B cell (primary cell): ENCODE results near the gene HMCN1. TPM values are rescaled to one million over a fixed set of nuclear protein-coding genes. Genes with fewer than 3 reads are reported as not detected.

Experiments used
- ATAC-seq: fragments of 200-7000 bp; cut with Tn5 transposase; one replicate; pipeline ENCODE4 v1.10.0; 2021; ENCODE audit warnings: low read depth, mild to moderate bottlenecking, moderate number of reproducible peaks, moderate library complexity
- CTCF ChIA-PET: fragments of 350-600 bp; sonication (Branson Sonifier 250); formaldehyde crosslinking; loops from one replicate; lab custom pipeline; 2021; ENCODE audit warnings: antibody characterized with exemption, inconsistent platforms; lab: Charles Lee
- POLR2A ChIA-PET: fragments of 350-600 bp; sonication (Branson Sonifier 250); formaldehyde crosslinking; loops from one replicate; lab custom pipeline; 2021; ENCODE audit warnings: antibody characterized with exemption; lab: Charles Lee
- DNase-seq: peaks from one replicate; pipeline ENCODE4 v3.0.0; 2013
- H2AFZ ChIP-seq: 2 replicates; pipeline ENCODE4 v1.6.1; 2012; ENCODE audit warnings: mild to moderate bottlenecking, low read depth, low read length; ENCODE audit not compliant: insufficient read depth, poor library complexity, severe bottlenecking
- H3K27ac ChIP-seq, 2 donors: 1 replicate in 1 of 2; 2 replicates in 1 of 2; pipeline ENCODE4 v1.5.1; 2012 to 2013; ENCODE audit warnings: low read length in 2 of 2, mild to moderate bottlenecking in 2 of 2, moderate library complexity in 1 of 2
- H3K27me3 ChIP-seq, 4 experiments: fragments of 200-600 bp in 1 of 4; sonication (generic) in 1 of 4; replicated peaks in 1 of 4; 1 replicate in 2 of 4; 2 replicates in 2 of 4; pipeline versions ENCODE4 v1.6.1 to v1.7.0; 2013 to 2016; ENCODE audit warnings: low read length in 3 of 4, mild to moderate bottlenecking in 2 of 4, mixed read lengths in 1 of 4, moderate library complexity in 1 of 4; ENCODE audit not compliant: insufficient read depth in 4 of 4, control insufficient read depth in 3 of 4; ENCODE audit errors: control extremely low read depth in 1 of 4
- H3K36me3 ChIP-seq, 2 experiments: replicated peaks in 1 of 2; 1 replicate in 1 of 2; 2 replicates in 1 of 2; pipeline versions ENCODE4 v1.6.1 to v1.7.1; 2013; ENCODE audit warnings: low read length in 1 of 2; ENCODE audit not compliant: insufficient read depth in 2 of 2, control insufficient read depth in 1 of 2; ENCODE audit errors: control extremely low read depth in 1 of 2, extremely low read depth in 1 of 2
- H3K4me1 ChIP-seq, 2 donors: fragments of 200-600 bp in 1 of 2; sonication (generic) in 1 of 2; 1 replicate in 1 of 2; 2 replicates in 1 of 2; pipeline versions ENCODE4 v1.5.1 to v1.6.1; 2013 to 2017; ENCODE audit warnings: low read length in 2 of 2; ENCODE audit not compliant: control insufficient read depth in 2 of 2, insufficient read depth in 2 of 2
- H3K4me2 ChIP-seq: replicated peaks from 2 replicates; pipeline ENCODE3; 2012; ENCODE audit warnings: mild to moderate bottlenecking, low read depth, low read length; ENCODE audit not compliant: poor library complexity, severe bottlenecking
- H3K4me3 ChIP-seq, 5 experiments: fragments of 200-600 bp in 1 of 5; sonication (generic) in 1 of 5; 1 replicate in 3 of 5; 2 replicates in 2 of 5; pipeline versions ENCODE4 v1.5.1 to v1.7.0; 2011 to 2016; ENCODE audit warnings: low read length in 4 of 5, mild to moderate bottlenecking in 4 of 5, low read depth in 2 of 5, control low read depth in 1 of 5, moderate library complexity in 1 of 5; ENCODE audit not compliant: insufficient read depth in 1 of 5; ENCODE audit errors: control extremely low read depth in 1 of 5, extremely low read depth in 1 of 5
- H3K79me2 ChIP-seq: fragments of 200-600 bp; sonication (generic); one replicate; pipeline ENCODE4 v1.6.0; 2016; ENCODE audit warnings: low read length; ENCODE audit not compliant: control insufficient read depth, insufficient read depth
- H3K9ac ChIP-seq: fragments of 200-600 bp; sonication (generic); 2 replicates; pipeline ENCODE4 v1.6.1; 2017; ENCODE audit warnings: mild to moderate bottlenecking, low read length, moderate library complexity
- H3K9me3 ChIP-seq, 3 donors: one replicate each; pipeline versions ENCODE4 v1.6.1 to v1.7.1; 2013; ENCODE audit warnings: low read length in 2 of 3; ENCODE audit not compliant: control insufficient read depth in 2 of 3, insufficient read depth in 1 of 3; ENCODE audit errors: control extremely low read depth in 1 of 3
- H4K20me1 ChIP-seq: 2 replicates; pipeline ENCODE4 v1.6.0; 2012; ENCODE audit warnings: mild to moderate bottlenecking, low read length; ENCODE audit not compliant: insufficient read depth, control insufficient read depth, poor library complexity, severe bottlenecking
- H3K27ac Mint-ChIP-seq: one replicate; pipeline ENCODE4 v1.8.0; 2021; ENCODE audit warnings: mixed read lengths
- H3K27me3 Mint-ChIP-seq: one replicate; pipeline ENCODE4 v1.8.0; 2021; ENCODE audit warnings: mixed read lengths
- H3K4me1 Mint-ChIP-seq: one replicate; pipeline ENCODE4 v1.8.0; 2021; ENCODE audit warnings: mixed read lengths
- H3K4me3 Mint-ChIP-seq: one replicate; pipeline ENCODE4 v1.8.0; 2021; ENCODE audit warnings: mixed read lengths
- H3K9me3 Mint-ChIP-seq: one replicate; pipeline ENCODE4 v1.8.0; 2022; ENCODE audit warnings: mixed read lengths; ENCODE audit not compliant: insufficient read depth
- EZH2 ChIP-seq: IDR thresholded peaks from 2 replicates; pipeline ENCODE4 v1.6.1; 2012; ENCODE audit warnings: borderline replicate concordance, low read depth, mild to moderate bottlenecking, moderate library complexity, low read length; ENCODE audit not compliant: insufficient read depth, poor library complexity, severe bottlenecking
- WGBS: methylation state at CpG from one replicate; pipeline ENCODE4 v1.1.5; 2013; ENCODE audit warnings: missing lambda C conversion rate; ENCODE audit not compliant: insufficient coverage; 5-methylcytosine and 5-hydroxymethylcytosine counted together
- intact Hi-C: fragments of 100-400 bp; cut with micrococcal nuclease; formaldehyde crosslinking; loops from one replicate; pipeline ENCODE4 v1.10.0; 2022
- polyA plus RNA-seq: library from polyadenylated mRNA; depleted of rRNA; stranded (reverse); fragments of >200 nt; gene quantifications from 2 replicates; pipeline ENCODE4 v1.2.3, GENCODE V29; 2012
- total RNA-seq, 2 donors: library from RNA; stranded (reverse); fragments of 120-200 nt in 1 of 2; gene quantifications; 1 replicate in 1 of 2; 2 replicates in 1 of 2; pipeline versions ENCODE4 v1.2.3 to v1.2.4, GENCODE V29; 2013 to 2022
- TF ChIP-seq, protein P1 (sequence below): fragments of 200-600 bp; IDR thresholded peaks from one replicate; pipeline ENCODE4 v1.8.0; 2022; ENCODE audit warnings: antibody characterized with exemption, mild to moderate bottlenecking

Gene HMCN1
- total and polyA plus RNA-seq, 2 donors (not counting 1 experiment from before 2014, with no cell fraction given) = not detected

DNA sequence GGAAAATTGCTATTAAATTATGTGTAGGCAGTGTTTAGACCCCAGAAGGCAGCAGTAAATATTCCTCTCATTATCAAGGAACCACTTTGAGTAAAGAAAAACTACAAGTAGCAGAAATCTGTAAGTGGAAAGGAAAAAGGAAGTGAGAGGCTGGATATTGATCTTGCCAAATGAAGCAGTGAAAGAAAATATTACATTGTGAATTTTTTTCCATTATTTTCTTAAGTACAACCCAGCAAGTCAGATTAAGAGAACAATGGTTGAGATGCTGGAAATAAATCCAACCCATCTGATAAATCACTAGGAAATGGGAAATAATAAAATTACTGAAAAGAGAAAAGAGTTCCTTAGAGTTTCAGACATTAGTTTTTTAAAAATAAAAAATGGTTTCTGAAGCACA, 106.7 kb downstream of the HMCN1 start:
- Histone ChIP-seq H3K9ac (no peak overlapping the region), H3K36me3 (no peaks in the 10 kb centered on the region), H3K4me2 (no peak overlapping the region), H3K4me1 (no peaks in the 10 kb centered on the region), H3K27ac (no peak overlapping the region), H3K27me3 (no peaks in the 10 kb centered on the region), H2AFZ (no peak overlapping the region), H3K79me2 (no peaks in the 10 kb centered on the region), H4K20me1 (no peaks in the 10 kb centered on the region), H3K4me3 (no peak overlapping the region), H3K9me3 (no peaks in the 10 kb centered on the region)
- ATAC-seq (no peak), DNase-seq (no peak)
- no peaks in the 10 kb centered on the region for H3K27me3 Mint-ChIP-seq
- TF ChIP-seq EZH2 = no peak
- TF ChIP-seq, protein P1, sequence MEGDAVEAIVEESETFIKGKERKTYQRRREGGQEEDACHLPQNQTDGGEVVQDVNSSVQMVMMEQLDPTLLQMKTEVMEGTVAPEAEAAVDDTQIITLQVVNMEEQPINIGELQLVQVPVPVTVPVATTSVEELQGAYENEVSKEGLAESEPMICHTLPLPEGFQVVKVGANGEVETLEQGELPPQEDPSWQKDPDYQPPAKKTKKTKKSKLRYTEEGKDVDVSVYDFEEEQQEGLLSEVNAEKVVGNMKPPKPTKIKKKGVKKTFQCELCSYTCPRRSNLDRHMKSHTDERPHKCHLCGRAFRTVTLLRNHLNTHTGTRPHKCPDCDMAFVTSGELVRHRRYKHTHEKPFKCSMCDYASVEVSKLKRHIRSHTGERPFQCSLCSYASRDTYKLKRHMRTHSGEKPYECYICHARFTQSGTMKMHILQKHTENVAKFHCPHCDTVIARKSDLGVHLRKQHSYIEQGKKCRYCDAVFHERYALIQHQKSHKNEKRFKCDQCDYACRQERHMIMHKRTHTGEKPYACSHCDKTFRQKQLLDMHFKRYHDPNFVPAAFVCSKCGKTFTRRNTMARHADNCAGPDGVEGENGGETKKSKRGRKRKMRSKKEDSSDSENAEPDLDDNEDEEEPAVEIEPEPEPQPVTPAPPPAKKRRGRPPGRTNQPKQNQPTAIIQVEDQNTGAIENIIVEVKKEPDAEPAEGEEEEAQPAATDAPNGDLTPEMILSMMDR = no peak
- H3K9me3 Mint-ChIP-seq = no peaks in the 10 kb centered on the region
- intact Hi-C loops = no loop called here
- H3K27ac Mint-ChIP-seq = no peak overlapping the region
- CTCF ChIA-PET = no interaction called here
- POLR2A ChIA-PET = no interaction called here
- no peaks in the 10 kb centered on the region for H3K4me1 Mint-ChIP-seq
- no peak overlapping the region for H3K4me3 Mint-ChIP-seq

- H3K4me3 Mint-ChIP-seq = no peak overlapping the region
- H3K79me2 ChIP-seq = no peaks in the 10 kb centered on the region
- no peaks in the 10 kb centered on the region for H3K9me3 ChIP-seq
- H3K27me3 Mint-ChIP-seq = no peaks in the 10 kb centered on the region
- H3K27me3 ChIP-seq = no peaks in the 10 kb centered on the region
- intact Hi-C loops = no loop called here
- TF ChIP-seq, protein P1 = no peak
- TF ChIP-seq EZH2 = no peak
- no peak overlapping the region for H3K27ac Mint-ChIP-seq
- ChIA-PET POLR2A (no interaction called here), CTCF (no interaction called here)
- H3K4me3 ChIP-seq = no peak overlapping the region
- no peaks in the 10 kb centered on the region for H4K20me1 ChIP-seq
- no peaks in the 10 kb centered on the region for H3K9me3 Mint-ChIP-seq
- DNase-seq = no peak
- no peaks in the 10 kb centered on the region for H3K36me3 ChIP-seq
- no peaks in the 10 kb centered on the region for H3K4me1 ChIP-seq
- H2AFZ ChIP-seq = no peak overlapping the region
- no peak overlapping the region for H3K4me2 ChIP-seq
- H3K27ac ChIP-seq = no peak overlapping the region
- no peaks in the 10 kb centered on the region for H3K4me1 Mint-ChIP-seq
- WGBS = 84% methylated on average over 3 of the region's 3 CpGs
- no peak overlapping the region for H3K9ac ChIP-seq
- ATAC-seq = no peak
Measured at GRCh38 chr1:185843297-185843869, 109.2 kb downstream of the HMCN1 start.
